Activated T-cell treated with anti-CD3 and anti-CD28 coated beads, Interleukin-2, amount 50 U/mL, for 1 hour (primary cell): ENCODE results near the gene FNDC7.
"Not testable (repeated sequence)": the region's sequence is repeated elsewhere in the genome, so short reads cannot be mapped to it uniquely, and the experiment has no call there.

Source experiments
- DNase-seq: peaks from one replicate; pipeline ENCODE4 v3.0.0-alpha.2; 2020

FNDC7 gene

DNA sequence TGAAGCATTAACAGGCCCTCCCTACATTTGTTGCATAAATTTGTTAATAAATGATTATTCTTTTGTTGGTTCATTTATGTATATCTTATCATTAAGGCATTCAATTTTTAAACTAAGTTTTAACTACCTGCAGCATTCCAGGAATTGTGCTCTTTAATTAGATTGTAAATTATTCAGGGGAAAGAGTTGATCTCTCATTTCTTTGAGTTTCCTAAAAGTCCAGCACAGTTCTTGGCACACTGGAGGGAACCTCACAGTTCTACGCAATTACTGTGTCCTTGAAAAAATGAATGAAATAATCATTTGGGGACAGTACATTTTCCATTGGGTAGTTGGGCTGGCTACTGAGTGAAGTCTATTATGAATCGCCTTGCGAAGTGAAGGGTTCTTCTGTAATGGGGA lies 33.3 kb downstream of the FNDC7 start:
- DNase-seq: no peak

DNA sequence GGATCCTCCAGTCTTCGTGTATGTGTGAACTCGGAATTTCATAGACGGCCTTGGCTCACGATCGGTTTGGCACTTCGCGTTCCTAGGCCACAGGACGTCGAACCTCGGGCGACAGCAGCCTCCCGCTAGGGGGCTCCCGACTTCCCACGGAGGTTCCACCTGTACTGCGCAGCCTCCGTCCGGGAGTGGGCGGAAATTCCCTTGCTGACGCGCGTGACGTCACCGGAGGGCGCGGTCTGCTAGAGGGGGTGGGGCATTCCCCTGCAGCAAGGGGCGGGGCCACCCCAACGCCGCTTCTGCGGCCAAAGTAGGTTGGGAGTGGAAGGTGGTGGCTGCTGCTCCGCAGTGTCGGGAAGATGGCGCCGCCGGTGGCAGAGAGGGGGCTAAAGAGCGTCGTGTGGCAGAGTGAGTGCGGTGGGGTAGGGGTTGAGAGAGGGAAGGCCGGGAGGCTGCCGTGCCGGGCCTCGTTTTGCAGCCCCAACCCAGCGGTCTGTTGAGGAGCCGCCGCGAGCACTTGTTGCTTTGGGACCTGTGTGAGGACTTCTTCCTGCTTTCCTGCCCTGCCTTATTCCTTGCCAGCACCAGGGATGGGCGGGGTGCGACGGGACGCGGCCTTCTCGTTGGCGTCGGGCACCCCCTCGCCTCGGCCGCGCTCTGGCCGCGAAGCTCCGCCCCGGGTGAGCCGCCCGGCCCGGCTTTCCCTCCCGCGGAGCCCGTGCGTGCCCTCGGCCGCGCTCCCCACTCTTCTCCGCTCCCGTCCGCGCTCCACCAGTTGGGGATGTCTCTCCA lies 33.9 kb downstream of the FNDC7 start, which contains the start of gene STXBP3:
Gene STXBP3 (plus strand): TSS at position 293 of the 789 bp plus-strand sequence. CDS start 64 bp downstream, at position 357.
- peak; percentile 100 for DNase-seq

DNA sequence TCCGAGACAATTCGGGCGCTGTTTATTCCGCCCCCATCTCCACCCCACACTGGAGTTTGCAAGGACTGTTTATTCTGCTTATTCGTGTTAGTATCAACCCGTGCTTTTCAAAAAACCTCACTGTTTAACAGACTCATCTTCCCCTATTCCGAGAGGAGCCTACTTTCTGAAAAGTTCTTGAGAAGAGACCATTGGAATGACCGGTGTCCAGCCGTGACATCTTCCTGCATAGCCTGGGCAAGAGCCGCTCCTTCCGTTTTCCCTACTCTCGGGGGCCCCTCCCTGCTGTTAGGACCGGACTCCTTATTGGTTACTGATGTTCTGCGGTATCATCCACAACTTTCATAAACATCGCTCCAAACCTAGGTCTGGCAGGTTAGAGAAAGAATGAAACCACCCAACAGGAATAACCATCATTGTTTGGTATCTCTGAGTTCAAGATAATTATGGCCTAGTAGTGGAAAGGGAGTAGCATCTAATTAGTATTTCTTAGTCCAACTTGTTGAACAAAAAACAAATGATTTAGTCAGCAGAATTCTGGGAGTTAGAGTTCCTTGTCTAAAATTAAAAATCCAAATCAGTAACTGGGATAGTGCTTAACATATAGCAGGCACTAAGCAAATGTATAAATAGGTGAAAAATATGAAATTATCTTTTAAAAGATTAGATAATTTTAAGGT lies 34.6 kb downstream of the FNDC7 start:
- DNase-seq: no peak

DNA sequence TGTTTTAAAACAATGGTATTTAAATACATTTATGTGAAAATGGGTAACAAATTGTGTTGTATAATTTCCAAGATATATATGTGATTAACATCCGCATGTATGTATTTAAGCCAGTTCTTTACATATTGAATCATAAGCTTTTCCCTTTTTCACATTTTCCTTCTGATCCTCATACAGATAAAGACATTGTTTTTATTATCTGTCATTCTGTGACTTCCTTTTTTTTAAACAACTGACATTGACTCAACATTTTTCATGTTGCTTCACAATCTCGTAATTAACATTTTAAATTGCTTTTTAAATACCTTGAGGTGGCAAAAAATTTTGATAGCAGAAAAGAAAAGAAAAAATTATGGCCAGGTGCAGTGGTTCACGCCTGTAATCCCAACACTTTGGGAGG lies 35.2 kb downstream of the FNDC7 start:
- no peak for DNase-seq

DNA sequence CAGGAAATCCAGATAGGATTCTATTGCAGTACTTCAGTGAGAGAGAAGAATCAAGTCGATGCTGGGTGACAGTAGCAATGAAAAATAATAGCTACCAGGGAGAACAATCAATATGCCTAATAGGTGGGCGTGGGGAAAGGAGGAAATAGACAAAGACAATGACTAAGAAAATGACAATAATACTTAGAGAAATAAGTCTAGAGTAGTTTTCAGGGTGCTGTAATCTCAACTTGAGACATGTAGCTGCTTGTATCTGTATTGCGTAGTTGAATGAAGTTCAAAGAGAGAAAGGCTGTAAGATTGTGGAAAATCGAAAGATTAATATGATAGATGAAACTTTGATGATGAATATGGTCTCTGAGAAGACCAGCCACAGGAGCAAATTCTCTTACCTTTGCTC lies 36.4 kb downstream of the FNDC7 start:
- DNase-seq: no peak

DNA sequence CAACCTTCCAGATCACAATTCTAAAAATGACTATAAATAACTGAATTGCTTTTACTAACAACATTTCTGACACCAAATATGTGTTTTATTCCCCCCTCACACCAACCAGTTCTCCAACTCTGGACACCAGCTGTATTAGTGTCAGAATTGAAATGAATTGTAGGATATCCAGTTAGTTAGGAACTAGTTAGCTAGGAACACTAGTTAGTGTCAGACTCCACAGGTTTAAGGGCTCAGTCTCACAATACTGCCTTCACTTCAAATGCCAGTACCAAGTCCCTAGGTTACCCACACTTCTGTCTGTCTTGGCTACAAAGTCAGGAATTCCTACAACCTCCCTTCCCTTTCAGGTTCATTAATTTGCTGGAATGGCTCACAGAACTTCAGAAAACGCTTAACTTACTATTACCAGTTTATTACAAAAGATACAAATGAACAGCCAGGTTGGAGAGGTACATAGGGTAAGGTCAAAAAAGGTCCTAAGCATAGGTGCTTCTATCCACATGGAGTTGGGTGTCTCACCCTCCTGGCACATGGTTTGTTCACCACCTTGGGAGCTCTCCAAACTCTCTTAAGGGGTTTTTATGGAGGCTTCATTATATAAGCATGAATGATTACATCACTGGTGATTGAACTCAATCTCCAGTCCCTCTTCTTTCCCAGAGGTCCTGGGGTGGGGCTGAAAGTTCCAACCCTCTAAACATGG lies 37.9 kb downstream of the FNDC7 start:
- DNase-seq: no peak

DNA sequence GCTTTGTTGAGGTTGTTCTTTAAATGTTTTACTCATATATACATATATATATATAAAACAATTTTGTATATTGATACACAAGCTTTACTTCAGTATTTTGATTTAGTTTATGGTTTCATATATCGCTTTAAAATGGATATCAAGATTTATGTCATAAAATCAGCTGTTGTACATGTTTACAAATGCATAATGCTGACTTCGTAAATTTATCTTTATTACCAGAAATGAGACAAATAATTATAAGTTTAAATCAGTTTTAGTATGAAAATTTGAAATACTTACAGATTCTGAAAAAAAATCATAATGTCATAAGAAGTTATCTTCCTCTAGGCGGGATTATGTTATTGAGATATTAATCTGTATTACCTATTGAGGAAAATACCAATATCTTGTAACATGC lies 40.7 kb downstream of the FNDC7 start:
- DNase-seq: no peak

DNA sequence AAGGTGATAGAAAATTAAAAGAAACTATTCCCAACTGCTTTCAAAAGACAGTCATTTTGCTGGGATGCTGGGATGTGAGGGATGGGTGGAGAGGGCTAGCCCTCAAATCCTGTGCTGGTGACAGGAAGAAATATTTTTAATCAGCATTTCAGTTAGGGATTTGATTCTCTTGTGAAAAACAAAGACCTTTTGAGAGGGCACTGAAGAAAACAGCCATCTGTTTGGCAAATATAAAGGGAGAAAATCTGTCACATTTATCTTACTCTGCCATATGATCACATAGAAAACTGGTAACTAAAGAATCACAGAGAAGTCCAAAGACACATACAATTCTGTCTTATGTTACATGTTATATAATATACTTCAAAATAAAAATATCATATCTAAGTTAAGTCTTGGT lies 46.1 kb downstream of the FNDC7 start:
- no peak for DNase-seq

DNA sequence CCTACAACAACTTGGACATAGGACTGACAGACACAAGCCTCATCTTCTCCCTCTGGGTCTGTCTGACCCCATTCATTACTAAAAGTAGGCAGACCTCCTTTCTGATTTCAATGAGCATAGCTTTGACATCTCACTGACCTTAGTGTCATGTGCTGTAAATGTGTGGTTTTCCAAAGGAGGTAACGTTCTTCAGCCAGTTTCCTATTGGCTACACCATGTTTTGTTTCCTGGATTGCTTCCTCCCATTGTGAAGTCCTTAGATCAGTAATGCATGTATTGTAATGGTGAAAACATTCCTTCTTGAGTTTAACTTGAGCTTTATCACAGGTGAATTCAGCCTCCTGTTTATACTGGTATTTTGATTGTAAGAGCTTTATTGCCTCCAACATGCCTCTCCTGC lies 54.4 kb downstream of the FNDC7 start:
- no peak for DNase-seq

DNA sequence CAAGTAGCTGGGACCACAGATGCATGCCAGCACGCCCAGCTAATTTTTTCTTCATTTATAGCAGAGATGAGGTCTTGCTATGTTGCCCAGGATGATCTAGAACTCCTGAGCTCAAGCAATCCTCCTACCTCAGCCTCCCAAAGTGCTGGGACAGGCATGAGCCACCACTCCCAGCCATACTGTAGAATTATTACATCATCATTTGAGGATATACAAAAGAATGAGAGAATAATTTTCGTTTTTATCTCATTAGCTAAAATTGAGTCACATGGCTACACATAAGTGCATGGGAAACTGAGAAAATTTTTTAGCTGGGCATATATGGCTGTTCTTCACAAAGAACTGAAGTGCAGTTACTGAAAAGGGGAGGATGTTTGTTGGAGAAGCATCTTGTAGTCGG lies 55.0 kb downstream of the FNDC7 start:
- DNase-seq: no peak

DNA sequence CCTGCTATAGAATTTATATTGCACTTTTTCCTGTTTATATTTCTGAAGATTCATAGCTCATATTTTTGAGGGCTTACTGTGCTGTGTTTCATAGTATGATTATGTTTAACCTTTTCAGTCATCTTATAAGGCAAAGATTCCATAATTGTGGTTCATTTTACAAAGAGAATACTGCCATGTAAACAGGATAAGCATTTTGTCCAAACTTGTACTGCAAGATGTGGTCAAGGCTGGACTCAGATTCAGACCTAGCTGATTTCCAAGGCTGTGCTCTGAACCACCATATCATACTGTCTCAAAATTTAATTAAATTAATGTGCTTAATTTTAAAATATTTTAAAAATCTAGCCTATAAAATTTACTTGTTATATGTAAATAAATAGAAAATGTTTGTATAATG lies 65.1 kb downstream of the FNDC7 start:
- no peak for DNase-seq

DNA sequence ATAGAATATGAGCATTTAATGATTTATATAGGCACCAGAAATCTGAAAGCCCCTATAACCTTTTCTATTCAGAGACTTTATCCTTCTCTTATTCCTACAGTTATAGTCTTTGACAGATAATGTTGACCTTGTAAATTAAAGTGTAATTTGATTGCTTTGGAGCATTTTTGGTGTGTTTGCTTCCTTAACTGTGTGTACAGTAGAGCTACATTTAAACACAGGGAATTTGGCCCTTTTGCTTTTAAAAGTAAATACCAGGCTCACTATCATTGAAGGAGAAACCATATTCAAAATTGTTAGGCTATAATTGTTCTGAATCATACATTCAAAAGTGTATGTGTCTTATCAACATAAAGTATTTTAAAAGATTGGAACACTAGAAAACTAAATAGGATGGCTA lies 66.7 kb downstream of the FNDC7 start:
- no peak for DNase-seq

DNA sequence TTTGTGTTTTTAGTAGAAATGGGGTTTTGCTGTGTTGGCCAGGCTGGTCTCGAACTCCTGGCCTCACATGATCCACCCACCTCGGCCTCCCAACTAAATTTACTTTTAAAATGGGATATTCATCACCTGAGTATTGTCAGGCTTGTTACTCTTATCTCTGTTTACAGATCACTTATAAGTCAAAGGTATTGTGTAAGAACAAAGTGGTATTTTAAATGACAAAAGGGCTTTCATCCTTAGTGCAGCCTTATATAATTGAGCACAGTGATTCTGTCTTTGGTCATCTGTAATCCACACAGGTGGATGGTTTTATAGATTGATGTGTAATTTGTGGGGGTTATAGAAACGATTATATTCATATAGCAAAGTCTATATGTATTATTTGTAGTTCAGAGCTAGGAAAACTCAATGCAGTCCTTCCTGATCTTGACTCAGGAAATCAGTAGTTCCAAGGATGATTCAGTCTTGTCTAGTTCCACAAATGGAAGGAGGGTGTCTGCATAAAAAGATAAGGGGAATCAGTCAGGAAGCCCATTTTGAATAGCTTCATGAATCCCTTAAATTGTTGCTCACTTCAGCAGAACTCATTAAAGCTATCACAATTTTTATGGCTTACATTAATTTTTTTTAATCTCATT lies 68.3 kb downstream of the FNDC7 start:
- no peak for DNase-seq

DNA sequence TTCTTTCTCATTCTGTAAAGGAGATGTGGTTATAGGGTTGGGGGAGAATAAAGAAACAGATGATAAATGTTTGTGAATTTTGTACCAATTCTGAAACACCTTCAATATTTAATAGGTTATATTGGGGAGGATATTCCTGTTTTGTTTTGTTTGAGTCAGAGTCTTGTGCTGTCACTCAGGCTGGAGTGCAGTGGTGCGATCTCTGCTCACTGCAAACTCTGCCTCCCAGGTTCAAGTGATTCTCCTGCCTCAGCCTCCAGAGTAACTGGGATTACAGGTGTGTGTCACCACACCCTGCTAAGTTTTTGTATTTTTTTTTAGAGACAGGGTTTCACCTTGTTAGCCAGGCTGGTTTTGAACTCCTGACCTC lies 68.9 kb downstream of the FNDC7 start:
- DNase-seq: not testable (repeated sequence)

DNA sequence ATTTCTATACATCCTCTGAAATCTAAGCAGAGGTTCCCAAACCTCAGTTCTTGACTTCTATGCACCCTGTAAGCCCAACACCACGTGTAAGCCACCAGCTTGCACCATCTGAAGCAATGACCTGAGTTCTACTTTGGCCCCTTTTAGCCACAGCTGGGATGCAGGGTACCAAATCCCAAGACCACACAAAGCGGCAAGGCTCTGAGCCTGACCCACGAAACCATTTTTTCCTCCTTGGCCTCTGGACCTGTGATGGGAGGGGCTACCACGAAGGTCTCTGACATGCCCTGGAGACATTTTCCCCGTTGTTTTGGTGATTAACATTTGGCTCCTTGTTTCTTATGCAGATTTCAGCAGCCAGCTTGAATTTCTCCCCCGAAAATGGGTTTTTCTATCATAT lies 72.6 kb downstream of the FNDC7 start:
- no peak for DNase-seq

DNA sequence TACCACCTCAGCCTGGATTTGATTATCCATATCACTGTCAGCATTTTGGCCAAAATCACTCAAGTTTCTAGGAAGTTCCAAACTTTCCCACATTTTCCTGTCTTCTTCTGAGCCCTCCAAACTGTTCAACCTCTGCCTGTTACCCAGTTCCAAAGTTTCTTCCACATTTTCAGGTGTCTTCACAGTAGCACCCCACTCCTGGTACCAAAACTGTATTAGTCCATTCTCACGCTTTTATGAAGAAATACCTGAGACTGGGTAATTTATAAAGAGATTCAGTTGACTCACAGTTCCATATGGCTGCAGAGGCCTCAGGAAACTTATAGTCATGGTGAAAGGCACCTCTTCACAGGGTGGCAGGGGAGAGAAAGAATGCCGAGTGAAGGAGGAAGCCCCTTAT lies 73.2 kb downstream of the FNDC7 start:
- no peak for DNase-seq

DNA sequence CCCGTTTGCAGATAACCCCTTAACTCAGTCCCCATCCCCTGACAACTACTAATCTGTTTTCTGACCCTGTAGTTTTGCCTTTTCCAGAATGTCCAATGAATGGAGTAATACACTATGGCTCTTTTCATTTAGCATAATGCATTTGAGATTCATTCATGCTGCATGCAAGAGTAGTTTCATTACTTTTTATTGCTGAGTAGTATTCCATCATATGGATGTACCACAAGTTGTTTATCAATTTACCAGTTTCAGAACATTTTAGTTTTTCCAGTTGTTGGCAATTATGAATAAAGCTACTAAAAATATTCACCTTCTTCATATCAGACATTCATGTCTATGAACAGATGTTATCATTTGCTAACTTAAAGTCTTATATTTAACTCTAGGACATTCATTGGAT lies 79.1 kb downstream of the FNDC7 start:
- DNase-seq: no peak
